ENCODE measurements around the gene CPA4. TPM values are rescaled to one million over a fixed set of nuclear protein-coding genes. Genes with fewer than 3 reads are reported as not detected.

Gene CPA4
- total and polyA plus RNA-seq, 4 donors: 0.55 to 2.3 (median 1.2) TPM

DNA sequence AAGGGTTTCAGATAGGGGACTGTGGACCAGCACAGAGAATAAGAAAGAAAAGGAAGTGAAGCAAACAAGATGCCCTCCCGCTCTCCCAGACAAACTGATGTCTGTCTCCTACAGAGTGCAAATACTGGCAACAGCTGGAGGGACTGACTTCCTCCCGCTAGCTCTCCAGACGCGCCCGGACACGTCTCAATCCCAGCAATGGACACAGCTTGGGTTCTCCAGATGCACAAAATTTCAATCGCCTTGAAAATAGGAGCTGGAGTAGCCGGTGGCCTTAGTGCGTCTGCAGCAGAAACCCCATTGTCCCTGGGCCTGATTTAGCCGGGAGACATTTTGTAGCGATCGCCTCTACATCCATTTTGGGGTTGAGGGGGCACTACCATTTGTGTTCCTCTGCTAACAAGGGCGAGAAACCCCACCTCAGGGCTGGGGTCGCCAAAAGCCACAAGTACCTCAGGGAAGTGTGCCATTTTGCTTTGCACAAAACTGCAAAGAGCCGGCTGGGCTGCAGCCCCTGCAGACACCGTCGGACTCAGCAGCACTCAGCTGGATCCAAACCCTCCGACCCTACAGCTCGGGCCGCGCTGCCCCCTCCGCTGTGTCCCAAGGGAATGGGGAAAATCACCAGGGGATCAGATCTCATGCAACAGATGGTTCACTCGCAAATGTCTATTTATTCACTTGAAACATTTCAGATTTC is 20.4 kb upstream of the CPA4 start:
- peaks cover 3 to 58% (median 16%) of the 10 kb centered on the region in 5 donors for H3K4me1 ChIP-seq (ENCODE audit: control insufficient read depth in 5 of 5, insufficient read depth in 5 of 5, low read length in 5 of 5)
- H3K9ac ChIP-seq (ENCODE audit: insufficient read depth in 1 of 2, low read length in 2 of 2): peak overlapping the region in 1 of 2 donors; percentile 56
- no peak for ATAC-seq (ENCODE audit: insufficient read depth, low FRiP score)
- no peaks in the 10 kb centered on the region for H3K27me3 ChIP-seq (ENCODE audit: control insufficient read depth in 3 of 3, insufficient read depth in 3 of 3, low read length in 2 of 3)
- H3K9me3 ChIP-seq (ENCODE audit: control insufficient read depth in 4 of 4, insufficient read depth in 3 of 4, low read length in 3 of 4): peaks cover 0 to 2% (median 0%) of the 10 kb centered on the region in 4 donors
- H3K36me3 ChIP-seq (ENCODE audit: control insufficient read depth in 4 of 4, insufficient read depth in 4 of 4, low read length in 4 of 4): no peaks in the 10 kb centered on the region
- DNase-seq: peak; percentile 47 to 76 (median 70)
- WGBS, 2 donors: 55 to 68% methylated on average over 23 of the region's 23 CpGs
- no peak overlapping the region for H3K4me3 ChIP-seq
- H3K27ac ChIP-seq (ENCODE audit: low read depth in 1 of 2, low read length in 1 of 2): no peak overlapping the region
- no peak for TF ChIP-seq CTCF (IDR thresholded peaks at IDR 0.05; ENCODE audit: control extremely low read depth, extremely low read depth)

DNA sequence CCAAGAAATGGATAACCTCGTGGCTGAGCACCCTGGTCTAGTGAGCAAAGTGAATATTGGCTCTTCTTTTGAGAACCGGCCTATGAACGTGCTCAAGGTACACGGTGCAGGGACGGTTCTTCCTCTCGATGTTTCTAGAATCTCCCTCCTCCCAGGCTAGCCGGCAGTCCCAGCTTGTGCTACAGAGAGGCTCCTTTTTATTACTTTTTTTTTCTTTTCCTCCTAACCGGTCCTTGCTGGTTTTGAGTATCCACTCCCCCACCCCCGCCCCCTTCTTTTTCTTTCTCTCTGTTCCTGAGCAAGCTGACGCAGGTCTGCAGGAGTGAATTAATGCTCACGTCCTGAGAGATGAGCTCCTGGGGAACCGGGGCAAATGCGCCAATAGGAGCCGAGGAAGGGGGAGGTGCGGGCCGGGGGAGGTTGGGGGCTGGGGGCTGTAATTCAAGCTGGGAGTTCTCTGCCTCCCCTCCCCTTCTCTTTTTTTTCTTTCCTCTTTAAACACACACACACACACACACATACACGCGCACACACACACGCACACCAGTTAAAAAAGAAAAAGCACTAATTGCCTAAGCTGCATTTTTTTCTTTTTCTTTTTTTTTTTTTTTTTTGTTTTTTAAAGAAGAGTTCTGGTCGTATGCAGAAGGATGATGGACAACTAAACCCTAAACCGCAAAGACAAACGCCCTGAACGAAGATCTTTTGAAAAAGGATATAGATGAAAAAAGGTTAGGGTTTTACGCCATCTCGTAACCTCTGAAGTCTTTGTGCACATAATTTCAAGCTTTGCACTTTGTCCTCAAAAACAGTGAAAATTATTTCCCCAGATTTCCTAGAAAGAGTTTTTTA is 19.7 kb upstream of the CPA4 start:
- H3K9ac ChIP-seq (ENCODE audit: insufficient read depth in 1 of 2, low read length in 2 of 2): peak overlapping the region in 1 of 2 donors; percentile 72
- no peaks in the 10 kb centered on the region for H3K27me3 ChIP-seq (ENCODE audit: control insufficient read depth in 3 of 3, insufficient read depth in 3 of 3, low read length in 2 of 3)
- no peak for ATAC-seq (ENCODE audit: insufficient read depth, low FRiP score)
- no peaks in the 10 kb centered on the region for H3K36me3 ChIP-seq (ENCODE audit: control insufficient read depth in 4 of 4, insufficient read depth in 4 of 4, low read length in 4 of 4)
- 6 to 12% methylated on average over 25 of the region's 25 CpGs for WGBS, 2 donors
- TF ChIP-seq CTCF (IDR thresholded peaks at IDR 0.05; ENCODE audit: control extremely low read depth, extremely low read depth): no peak
- H3K27ac ChIP-seq (ENCODE audit: low read depth in 1 of 2, low read length in 1 of 2): no peak overlapping the region
- peak; percentile 94 to 97 (median 96) for DNase-seq
- peaks cover 3 to 65% (median 16%) of the 10 kb centered on the region in 5 donors for H3K4me1 ChIP-seq (ENCODE audit: control insufficient read depth in 5 of 5, insufficient read depth in 5 of 5, low read length in 5 of 5)
- H3K9me3 ChIP-seq (ENCODE audit: control insufficient read depth in 4 of 4, insufficient read depth in 3 of 4, low read length in 3 of 4): peaks cover 0 to 2% (median 0%) of the 10 kb centered on the region in 4 donors
- no peak overlapping the region for H3K4me3 ChIP-seq

DNA sequence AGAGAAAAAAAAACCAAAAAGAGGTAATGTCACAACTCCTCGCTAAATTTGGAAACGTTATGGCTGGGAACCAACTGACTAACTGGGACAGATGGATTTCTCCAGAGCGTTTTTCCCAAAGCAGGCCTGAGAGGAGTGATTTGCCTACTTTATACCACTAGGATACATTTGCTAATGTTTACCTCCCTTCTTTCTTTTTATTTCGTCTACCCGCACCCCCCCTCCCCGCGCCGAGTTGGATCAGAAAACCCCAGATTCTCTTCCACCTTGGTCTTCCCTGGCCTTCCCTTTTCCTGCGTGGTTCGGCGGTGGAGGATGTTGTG is 19.1 kb upstream of the CPA4 start:
- ATAC-seq (ENCODE audit: insufficient read depth, low FRiP score) (no peak), DNase-seq (peak; percentile 62 to 92 (median 91))
- Histone ChIP-seq H3K9me3 (ENCODE audit: control insufficient read depth in 4 of 4, insufficient read depth in 3 of 4, low read length in 3 of 4) (peaks cover 0 to 2% (median 0%) of the 10 kb centered on the region in 4 donors), H3K36me3 (ENCODE audit: control insufficient read depth in 4 of 4, insufficient read depth in 4 of 4, low read length in 4 of 4) (no peaks in the 10 kb centered on the region), H3K4me3 (no peak overlapping the region), H3K27me3 (ENCODE audit: control insufficient read depth in 3 of 3, insufficient read depth in 3 of 3, low read length in 2 of 3) (no peaks in the 10 kb centered on the region), H3K9ac (ENCODE audit: insufficient read depth in 1 of 2, low read length in 2 of 2) (peak overlapping the region in 1 of 2 donors; percentile 72), H3K27ac (ENCODE audit: low read depth in 1 of 2, low read length in 1 of 2) (no peak overlapping the region), H3K4me1 (ENCODE audit: control insufficient read depth in 5 of 5, insufficient read depth in 5 of 5, low read length in 5 of 5) (peaks cover 3 to 71% (median 16%) of the 10 kb centered on the region in 5 donors)
- no peak for TF ChIP-seq CTCF (IDR thresholded peaks at IDR 0.05; ENCODE audit: control extremely low read depth, extremely low read depth)
- 28 to 49% methylated on average over 11 of the region's 11 CpGs for WGBS, 2 donors
